Astrocyte of the spinal cord (primary cell): ENCODE measurements around the gene MYBPHL.
"Not testable (repeated sequence)": the region's sequence is repeated elsewhere in the genome, so short reads cannot be mapped to it uniquely, and the experiment has no call there.

ENCODE experiments used
- DNase-seq: peaks from one replicate; pipeline ENCODE4 v3.0.0; 2011; ENCODE audit warnings: low read depth, low spot score
- H3K4me3 ChIP-seq: 2 replicates; pipeline ENCODE4 v1.5.1; 2011; ENCODE audit warnings: low read depth, mild to moderate bottlenecking, low read length, moderate library complexity
- CTCF ChIP-seq: IDR thresholded peaks from 2 replicates; pipeline ENCODE4 v1.5.1; 2012; ENCODE audit warnings: low read depth, mild to moderate bottlenecking, low read length, inconsistent platforms
- in situ Hi-C: cut with HindIII; loops from 2 replicates; pipeline ENCODE4 v1.10.0; 2017; ENCODE audit warnings: low sequenced_read_pairs

Gene MYBPHL

GRCh38 chr1:109292364-109292763 lies 14.4 kb downstream of the MYBPHL start:
- in situ Hi-C loops = no loop called here
- DNase-seq = no peak
- H3K4me3 ChIP-seq = no peak overlapping the region
- TF ChIP-seq CTCF = no peak

GRCh38 chr1:109290998-109291397 lies 15.8 kb downstream of the MYBPHL start:
- no peak for DNase-seq
- TF ChIP-seq CTCF = no peak

GRCh38 chr1:109290137-109290536 lies 16.7 kb downstream of the MYBPHL start:
- no peak for TF ChIP-seq CTCF
- no peak for DNase-seq
- in situ Hi-C loops = no loop called here
- H3K4me3 ChIP-seq = no peak overlapping the region

More at GRCh38 chr1:109290998-109291397, 15.8 kb downstream of the MYBPHL start:
- no peak overlapping the region for H3K4me3 ChIP-seq
- in situ Hi-C loops = no loop called here

GRCh38 chr1:109286762-109287161 lies 20.0 kb downstream of the MYBPHL start:
- H3K4me3 ChIP-seq, in situ Hi-C loops, DNase-seq: not testable (repeated sequence)

GRCh38 chr1:109283748-109284600 lies 22.8 kb downstream of the MYBPHL start:
- DNase-seq = peak; percentile 22
- H3K4me3 ChIP-seq = peak overlapping the region; percentile 88
- no peak for TF ChIP-seq CTCF
- in situ Hi-C loops = no loop called here

- peak within 1 kb of the TSS; percentile 88 for H3K4me3 ChIP-seq
- TF ChIP-seq CTCF = peak; percentile 75
- DNase-seq = peak; percentile 97
- in situ Hi-C loops = no loop called here
These were observed 23.7 kb downstream of the MYBPHL start, which contains the start of gene PSRC1 for GRCh38 chr1:109282952-109283747. TSS of gene PSRC1 (minus strand) at chr1:109283145.
